ENCODE data around the gene CDC42BPB.

- TF ChIP-seq CTCF (IDR thresholded peaks at IDR 0.05): no peak
- no peak for TF ChIP-seq POLR2A (IDR thresholded peaks at IDR 0.05)
- no peak for TF ChIP-seq POLR2AphosphoS5 (IDR thresholded peaks at IDR 0.05)
- TF ChIP-seq EP300 (IDR thresholded peaks at IDR 0.05): no peak
Observed at GRCh38 chr14:102924632-102925588, 132.4 kb downstream of the CDC42BPB start.

Measured in upper lobe of left lung (tissue), 4 donors.